HUES48 (cell line): ENCODE results near the gene ACOXL.

ENCODE experiments used
- H3K27ac ChIP-seq: one replicate; pipeline ENCODE4 v1.7.0; 2013; ENCODE audit warnings: low read depth, low read length, inconsistent platforms
- H3K27me3 ChIP-seq: 2 replicates; pipeline ENCODE4 v1.6.1; 2013; ENCODE audit warnings: mild to moderate bottlenecking, low read length; ENCODE audit not compliant: control insufficient read depth, insufficient read depth
- H3K36me3 ChIP-seq: 2 replicates; pipeline ENCODE4 v1.6.1; 2013; ENCODE audit warnings: low read length; ENCODE audit not compliant: control insufficient read depth, insufficient read depth
- H3K4me1 ChIP-seq: 2 replicates; pipeline ENCODE4 v1.6.1; 2013; ENCODE audit warnings: mild to moderate bottlenecking, low read length; ENCODE audit not compliant: control insufficient read depth, insufficient read depth
- H3K4me3 ChIP-seq: 2 replicates; pipeline ENCODE4 v1.5.1; 2013; ENCODE audit warnings: mild to moderate bottlenecking, low read depth, low read length
- H3K9ac ChIP-seq: 2 replicates; pipeline ENCODE4 v1.6.1; 2013; ENCODE audit warnings: mild to moderate bottlenecking, low read depth, low read length, moderate library complexity
- H3K9me3 ChIP-seq: 2 replicates; pipeline ENCODE4 v1.6.1; 2013; ENCODE audit warnings: low read length; ENCODE audit not compliant: control insufficient read depth, insufficient read depth

Gene ACOXL

GRCh38 chr2:111167076-111167862, 434.9 kb downstream of the ACOXL start:
- Histone ChIP-seq H3K27ac (no peak overlapping the region), H3K36me3 (peaks cover 38% of the 10 kb centered on the region), H3K9ac (no peak overlapping the region), H3K4me3 (no peak overlapping the region), H3K27me3 (no peaks in the 10 kb centered on the region), H3K4me1 (peaks cover 32% of the 10 kb centered on the region), H3K9me3 (no peaks in the 10 kb centered on the region)

GRCh38 chr2:111167863-111168162, 435.4 kb downstream of the ACOXL start:
- Histone ChIP-seq H3K4me1 (peaks cover 27% of the 10 kb centered on the region), H3K27ac (no peak overlapping the region), H3K27me3 (no peaks in the 10 kb centered on the region), H3K36me3 (peaks cover 32% of the 10 kb centered on the region), H3K9ac (no peak overlapping the region), H3K4me3 (no peak overlapping the region), H3K9me3 (no peaks in the 10 kb centered on the region)
